ENCODE data around the gene ATL3. TPM values are rescaled to one million over a fixed set of nuclear protein-coding genes. Genes with fewer than 3 reads are reported as not detected.

ATL3 gene
- total and polyA plus RNA-seq, 11 donors = 4.7 to 30.4 (median 13.3) TPM

GRCh38 chr11:63614136-63614671 lies 57.0 kb downstream of the ATL3 start, which contains the start of gene PLAAT3:
TSS of gene PLAAT3 (minus strand) at chr11:63614433. CDS start at chr11:63614014, 419 bp downstream.
- no peaks in the 10 kb centered on the region for H3K9me3 ChIP-seq
- peak within 1 kb of the TSS; percentile 52 to 98 (median 89) for H3K4me3 ChIP-seq
- no peaks in the 10 kb centered on the region for H3K27me3 ChIP-seq
- WGBS, 4 donors = 0 to 1% (median 0%) methylated on average over 9 to 53 of the region's 53 CpGs
- no peaks in the 10 kb centered on the region for H3K36me3 ChIP-seq
- peak within 1 kb of the TSS; percentile 75 to 95 (median 90) for H3K27ac ChIP-seq
- TF ChIP-seq CTCF (IDR thresholded peaks at IDR 0.05) = peak in 1 of 12 donors; percentile 11
- peak in 1 of 2 donors; percentile 88 for TF ChIP-seq POLR2A (IDR thresholded peaks at IDR 0.05)
- ATAC-seq (peak; percentile 81 to 95 (median 91)), DNase-seq (peak; percentile 84 to 92 (median 89))
- H3K4me1 ChIP-seq = peaks cover 10 to 43% (median 37%) of the 10 kb centered on the region in 12 donors
- intact Hi-C loops (cut with DNase I) = loop anchor here in 4 of 10 donors (1.0 to 10.0 kb wide), 6 partner anchors 37 to 79 kb away; partner anchors contain the start of genes PLAAT4 (in 2 of the 4) and ATL3 (in 1 of the 4)

GRCh38 chr11:63613517-63614135 lies 57.5 kb downstream of the ATL3 start:
- TF ChIP-seq CTCF (IDR thresholded peaks at IDR 0.05) (no peak), POLR2A (IDR thresholded peaks at IDR 0.05) (no peak)
- WGBS, 4 donors = 0 to 1% (median 0%) methylated on average over 6 to 45 of the region's 45 CpGs
- peak overlapping the region; percentile 52 to 98 (median 89) for H3K4me3 ChIP-seq
- H3K4me1 ChIP-seq = peaks cover 10 to 49% (median 41%) of the 10 kb centered on the region in 12 donors
- H3K36me3 ChIP-seq = no peaks in the 10 kb centered on the region
- ATAC-seq = peak; percentile 44 to 73 (median 60)
- DNase-seq = peak; percentile 61 to 72 (median 66)
- no peaks in the 10 kb centered on the region for H3K27me3 ChIP-seq
- H3K9me3 ChIP-seq = no peaks in the 10 kb centered on the region
- intact Hi-C loops (cut with DNase I) = loop anchor here in 4 of 10 donors (1.0 to 10.0 kb wide), 6 partner anchors 36 to 79 kb away; partner anchors contain the start of genes PLAAT4 (in 2 of the 4) and ATL3 (in 1 of the 4)
- H3K27ac ChIP-seq = peak overlapping the region; percentile 75 to 95 (median 90)

- Histone ChIP-seq H3K27ac (peak overlapping the region in 10 of 12 donors; percentile 25 to 95 (median 89)), H3K36me3 (no peaks in the 10 kb centered on the region), H3K9me3 (no peaks in the 10 kb centered on the region), H3K4me3 (peak overlapping the region in 4 of 12 donors; percentile 1 to 98 (median 92)), H3K27me3 (no peaks in the 10 kb centered on the region), H3K4me1 (peaks cover 10 to 56% (median 41%) of the 10 kb centered on the region in 12 donors)
- intact Hi-C loops (cut with DNase I) = loop anchor here in 4 of 10 donors (5.0 to 10.0 kb wide), 4 partner anchors 35 to 77 kb away; partner anchors contain the start of gene PLAAT4 (in 2 of the 4)
- TF ChIP-seq CTCF (IDR thresholded peaks at IDR 0.05) (no peak), POLR2A (IDR thresholded peaks at IDR 0.05) (no peak)
- no peak for ATAC-seq
- no peak for DNase-seq
Observed at GRCh38 chr11:63612181-63612580, 59.0 kb downstream of the ATL3 start.

- H3K9me3 ChIP-seq = no peaks in the 10 kb centered on the region
- WGBS, 4 donors = 50 to 73% (median 60%) methylated on average over 1 of the region's 1 CpG
- H3K27ac ChIP-seq = peak overlapping the region in 10 of 12 donors; percentile 52 to 92 (median 79)
- no peaks in the 10 kb centered on the region for H3K36me3 ChIP-seq
- ATAC-seq = no peak
- H3K4me1 ChIP-seq = peaks cover 10 to 56% (median 41%) of the 10 kb centered on the region in 12 donors
- intact Hi-C loops (cut with DNase I) = loop anchor here in 4 of 10 donors (2.0 to 10.0 kb wide), 6 partner anchors 34 to 77 kb away; partner anchors contain the start of gene PLAAT4 (in 3 of the 4)
- TF ChIP-seq POLR2A (IDR thresholded peaks at IDR 0.05) = no peak
- TF ChIP-seq CTCF (IDR thresholded peaks at IDR 0.05) = no peak
- no peak for DNase-seq
- no peaks in the 10 kb centered on the region for H3K27me3 ChIP-seq
- H3K4me3 ChIP-seq = peak overlapping the region in 5 of 12 donors; percentile 2 to 29 (median 11)
Observed at GRCh38 chr11:63611395-63611747, 59.8 kb downstream of the ATL3 start.

Data from heart left ventricle (tissue), 16 donors.